ENCODE data around the gene USF2.

GRCh38 chr19:35262101-35262761 is 6.5 kb upstream of the USF2 start:
- no peak for TF ChIP-seq TAF1 (IDR thresholded peaks at IDR 0.05; ENCODE audit: low read depth)
- no peak for TF ChIP-seq CEBPB (IDR thresholded peaks at IDR 0.05)
- no peak for TF ChIP-seq MAX (IDR thresholded peaks at IDR 0.05)
- no peak for TF ChIP-seq YY1 (IDR thresholded peaks at IDR 0.05; ENCODE audit: low read depth)

All from Ishikawa (cell line).